H9 (cell line): Measurements from ENCODE around the gene TCF4. TPM values are rescaled to one million over a fixed set of nuclear protein-coding genes. Genes with fewer than 3 reads are reported as not detected.

Experiments
- DNase-seq: peaks from one replicate; pipeline ENCODE4 v3.0.0-alpha.2; 2017
- H2AFZ ChIP-seq: one replicate; pipeline ENCODE4 v1.6.1; 2013; ENCODE audit warnings: mild to moderate bottlenecking, low read length, control low read depth, moderate library complexity
- H2AK5ac ChIP-seq: 2 replicates; pipeline ENCODE4 v1.6.1; 2013; ENCODE audit warnings: low read length, control low read depth, mixed read lengths; ENCODE audit not compliant: insufficient read length
- H2BK120ac ChIP-seq: one replicate; pipeline ENCODE4 v1.6.1; 2013; ENCODE audit warnings: low read depth, mild to moderate bottlenecking, low read length, control low read depth, inconsistent platforms; ENCODE audit not compliant: poor library complexity, severe bottlenecking
- H2BK12ac ChIP-seq: 2 replicates; pipeline ENCODE4 v1.6.1; 2013; ENCODE audit warnings: low read length, control low read depth, mixed read lengths, low read depth; ENCODE audit not compliant: insufficient read length
- H2BK15ac ChIP-seq: 2 replicates; pipeline ENCODE4 v1.6.1; 2013; ENCODE audit warnings: low read depth, low read length, control low read depth
- H2BK20ac ChIP-seq: one replicate; pipeline ENCODE4 v1.6.1; 2013; ENCODE audit warnings: low read depth, mild to moderate bottlenecking, low read length, control low read depth, inconsistent platforms; ENCODE audit not compliant: poor library complexity, severe bottlenecking
- H2BK5ac ChIP-seq: 2 replicates; pipeline ENCODE4 v1.6.1; 2013; ENCODE audit warnings: low read length, control low read depth, mixed read lengths; ENCODE audit not compliant: insufficient read length
- H3K14ac ChIP-seq: 2 replicates; pipeline ENCODE4 v1.6.1; 2013; ENCODE audit warnings: low read length, control low read depth; ENCODE audit not compliant: insufficient read depth
- H3K18ac ChIP-seq: 2 replicates; pipeline ENCODE4 v1.6.1; 2013; ENCODE audit warnings: low read depth, mild to moderate bottlenecking, mixed read lengths, low read length, control low read depth; ENCODE audit not compliant: insufficient read length
- H3K23ac ChIP-seq: 2 replicates; pipeline ENCODE4 v1.6.1; 2013; ENCODE audit warnings: low read length, control low read depth, mixed read lengths, low read depth; ENCODE audit not compliant: insufficient read length
- H3K23me2 ChIP-seq: 2 replicates; pipeline ENCODE4 v1.6.1; 2013; ENCODE audit warnings: low read depth, mild to moderate bottlenecking, mixed read lengths, low read length, control low read depth; ENCODE audit not compliant: insufficient read length, poor library complexity, severe bottlenecking
- H3K27ac ChIP-seq: 2 replicates; pipeline ENCODE4 v1.5.1; 2013; ENCODE audit warnings: low read length, control low read depth, mixed read lengths, low read depth; ENCODE audit not compliant: insufficient read length
- H3K27me3 ChIP-seq: 2 replicates; pipeline ENCODE4 v1.6.1; 2013; ENCODE audit warnings: low read length, control low read depth, inconsistent platforms; ENCODE audit not compliant: insufficient read depth
- H3K4ac ChIP-seq: 2 replicates; pipeline ENCODE4 v1.6.1; 2013; ENCODE audit warnings: low read depth, mild to moderate bottlenecking, control low read depth, inconsistent platforms, low read length, moderate library complexity
- H3K4me1 ChIP-seq: 2 replicates; pipeline ENCODE4 v1.6.1; 2013; ENCODE audit warnings: low read length, control low read depth, inconsistent platforms; ENCODE audit not compliant: insufficient read depth
- H3K4me2 ChIP-seq: 2 replicates; pipeline ENCODE4 v1.6.1; 2013; ENCODE audit warnings: low read length, control low read depth, mixed read lengths; ENCODE audit not compliant: insufficient read length, insufficient read depth
- H3K56ac ChIP-seq: 2 replicates; pipeline ENCODE4 v1.6.1; 2013; ENCODE audit warnings: low read depth, mild to moderate bottlenecking, mixed read lengths, low read length, control low read depth; ENCODE audit not compliant: insufficient read length
- H3K79me1 ChIP-seq: 2 replicates; pipeline ENCODE4 v1.6.1; 2013; ENCODE audit warnings: low read depth, mild to moderate bottlenecking, moderate library complexity, low read length, control low read depth, inconsistent platforms; ENCODE audit not compliant: insufficient read depth, poor library complexity, severe bottlenecking
- H3K79me2 ChIP-seq: 2 replicates; pipeline ENCODE4 v1.6.1; 2013; ENCODE audit warnings: low read length, control low read depth, inconsistent platforms; ENCODE audit not compliant: insufficient read depth
- H3K9ac ChIP-seq: 2 replicates; pipeline ENCODE4 v1.6.1; 2013; ENCODE audit warnings: low read length, control low read depth, mixed read lengths; ENCODE audit not compliant: insufficient read length; ENCODE audit errors: extremely low read depth
- H3K9me3 ChIP-seq: one replicate; pipeline ENCODE4 v1.6.1; 2013; ENCODE audit warnings: low read depth, low read length, inconsistent platforms; ENCODE audit not compliant: control insufficient read depth
- H3T11ph ChIP-seq: one replicate; pipeline ENCODE4 v1.6.1; 2013; ENCODE audit warnings: mild to moderate bottlenecking, low read length, control low read depth, inconsistent platforms
- H4K20me1 ChIP-seq: one replicate; pipeline ENCODE4 v1.6.1; 2013; ENCODE audit not compliant: control insufficient read depth, insufficient read length, insufficient read depth
- H4K5ac ChIP-seq: 2 replicates; pipeline ENCODE4 v1.6.1; 2013; ENCODE audit warnings: low read depth, mild to moderate bottlenecking, mixed read lengths, low read length, control low read depth; ENCODE audit not compliant: insufficient read length
- H4K8ac ChIP-seq: replicated peaks from 2 replicates; pipeline ENCODE4 v1.6.1; 2013; ENCODE audit warnings: low read length, control low read depth, mixed read lengths, low read depth; ENCODE audit not compliant: insufficient read length
- H4K91ac ChIP-seq: 2 replicates; pipeline ENCODE4 v1.6.1; 2013; ENCODE audit warnings: low read depth, mild to moderate bottlenecking, moderate library complexity, mixed read lengths, low read length, control low read depth; ENCODE audit not compliant: insufficient read length
- H3K27ac Mint-ChIP-seq, 3 experiments: 2 replicates in 2 of 3; 3 replicates in 1 of 3; pipeline ENCODE4 v1.8.0; 2020 to 2021; ENCODE audit warnings: mixed read lengths in 3 of 3, mild to moderate bottlenecking in 1 of 3, moderate library complexity in 1 of 3
- H3K27me3 Mint-ChIP-seq: 2 replicates; pipeline ENCODE4 v1.8.0; 2021; ENCODE audit warnings: low read depth, mild to moderate bottlenecking, moderate library complexity, mixed read lengths
- H3K36me3 Mint-ChIP-seq, 3 experiments: 2 replicates in 2 of 3; 3 replicates in 1 of 3; pipeline ENCODE4 v1.8.0; 2020 to 2021; ENCODE audit warnings: low read depth in 3 of 3, mixed read lengths in 3 of 3; ENCODE audit not compliant: insufficient read depth in 1 of 3
- H3K4me1 Mint-ChIP-seq, 2 experiments: 2 replicates each; pipeline ENCODE4 v1.8.0; 2020; ENCODE audit warnings: mixed read lengths in 2 of 2
- H3K4me3 Mint-ChIP-seq, 2 experiments: 2 replicates in 1 of 2; 3 replicates in 1 of 2; pipeline ENCODE4 v1.8.0; 2020 to 2021; ENCODE audit warnings: mild to moderate bottlenecking in 2 of 2, mixed read lengths in 2 of 2, moderate library complexity in 1 of 2
- H3K9me3 Mint-ChIP-seq, 2 experiments: 2 replicates in 1 of 2; 3 replicates in 1 of 2; pipeline ENCODE4 v1.8.0; 2020; ENCODE audit warnings: mild to moderate bottlenecking in 2 of 2, mixed read lengths in 2 of 2, moderate library complexity in 1 of 2
- WGBS: extraction: QIAGEN DNeasy Blood & Tissue Kit; methylation state at CpG from one replicate; pipeline ENCODE4 v1.1.7; 2013; ENCODE audit warnings: missing lambda C conversion rate, low lambda C conversion rate, mixed read lengths; ENCODE audit not compliant: insufficient read length; ENCODE audit errors: extremely low coverage; 5-methylcytosine and 5-hydroxymethylcytosine counted together
- total RNA-seq: library from RNA; stranded (reverse); gene quantifications from 2 replicates; pipeline ENCODE4 v1.2.1, GENCODE V29; 2021
- TF ChIP-seq, protein P1 (sequence below): fragments of 200-600 bp; sonication (generic); conservative IDR thresholded peaks from 3 replicates; pipeline ENCODE4 v1.8.0; 2021; ENCODE audit warnings: antibody characterized with exemption, mild to moderate bottlenecking

Gene TCF4
- total RNA-seq, 1 experiment from 2014 or later = 99.4 TPM

DNA sequence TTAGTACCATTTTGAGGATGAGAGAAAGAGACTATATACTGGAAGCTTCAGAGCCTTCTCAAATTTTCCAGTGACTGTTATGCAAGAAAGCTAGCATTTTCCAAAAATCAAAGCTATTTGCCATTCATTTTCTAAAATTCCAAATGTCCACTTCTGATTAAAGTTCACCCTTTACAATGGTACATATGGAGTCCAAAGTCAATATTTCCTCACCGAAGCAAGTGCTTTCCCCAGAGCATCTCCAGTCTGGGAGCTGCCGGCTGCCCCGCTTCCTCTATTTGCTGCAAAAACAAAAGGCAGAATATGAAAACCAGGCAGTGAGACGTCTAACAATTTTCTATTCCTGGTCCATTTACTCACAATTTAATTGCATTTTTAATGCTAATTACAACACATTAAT, 326.7 kb downstream of the TCF4 start:
- no peaks in the 10 kb centered on the region for H3K23me2 ChIP-seq
- no peak overlapping the region for H2AK5ac ChIP-seq
- no peaks in the 10 kb centered on the region for H3K27me3 ChIP-seq
- H3K79me2 ChIP-seq = no peaks in the 10 kb centered on the region
- H4K8ac ChIP-seq = no peak overlapping the region
- H4K91ac ChIP-seq = no peak overlapping the region
- no peaks in the 10 kb centered on the region for H4K20me1 ChIP-seq
- TF ChIP-seq, protein P1, sequence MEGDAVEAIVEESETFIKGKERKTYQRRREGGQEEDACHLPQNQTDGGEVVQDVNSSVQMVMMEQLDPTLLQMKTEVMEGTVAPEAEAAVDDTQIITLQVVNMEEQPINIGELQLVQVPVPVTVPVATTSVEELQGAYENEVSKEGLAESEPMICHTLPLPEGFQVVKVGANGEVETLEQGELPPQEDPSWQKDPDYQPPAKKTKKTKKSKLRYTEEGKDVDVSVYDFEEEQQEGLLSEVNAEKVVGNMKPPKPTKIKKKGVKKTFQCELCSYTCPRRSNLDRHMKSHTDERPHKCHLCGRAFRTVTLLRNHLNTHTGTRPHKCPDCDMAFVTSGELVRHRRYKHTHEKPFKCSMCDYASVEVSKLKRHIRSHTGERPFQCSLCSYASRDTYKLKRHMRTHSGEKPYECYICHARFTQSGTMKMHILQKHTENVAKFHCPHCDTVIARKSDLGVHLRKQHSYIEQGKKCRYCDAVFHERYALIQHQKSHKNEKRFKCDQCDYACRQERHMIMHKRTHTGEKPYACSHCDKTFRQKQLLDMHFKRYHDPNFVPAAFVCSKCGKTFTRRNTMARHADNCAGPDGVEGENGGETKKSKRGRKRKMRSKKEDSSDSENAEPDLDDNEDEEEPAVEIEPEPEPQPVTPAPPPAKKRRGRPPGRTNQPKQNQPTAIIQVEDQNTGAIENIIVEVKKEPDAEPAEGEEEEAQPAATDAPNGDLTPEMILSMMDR = no peak
- H3K27ac ChIP-seq = no peak overlapping the region
- no peaks in the 10 kb centered on the region for H3K9me3 ChIP-seq
- H3K4me3 Mint-ChIP-seq = no peak overlapping the region
- WGBS = no CpG with 5 or more reads among the region's 4 CpGs
- H2BK120ac ChIP-seq = no peak overlapping the region
- no peaks in the 10 kb centered on the region for H3K27me3 Mint-ChIP-seq
- H3K23ac ChIP-seq = no peak overlapping the region
- no peak overlapping the region for H3K27ac Mint-ChIP-seq
- no peak overlapping the region for H4K5ac ChIP-seq
- no peak for DNase-seq
- no peak overlapping the region for H3K14ac ChIP-seq
- H3K4me1 Mint-ChIP-seq = peaks cover 31 to 36% of the 10 kb centered on the region in 2 experiments
- H2AFZ ChIP-seq = no peak overlapping the region
- no peak overlapping the region for H2BK20ac ChIP-seq
- H3K4ac ChIP-seq = no peak overlapping the region
- no peak overlapping the region for H3K56ac ChIP-seq
- H3K4me2 ChIP-seq = no peak overlapping the region
- H2BK15ac ChIP-seq = no peak overlapping the region
- no peak overlapping the region for H3K18ac ChIP-seq
- H3K4me1 ChIP-seq = peaks cover 4% of the 10 kb centered on the region; the same call in 1 of the 2 replicates
- no peaks in the 10 kb centered on the region for H3K9me3 Mint-ChIP-seq
- H3K9ac ChIP-seq = no peak overlapping the region
- H3K79me1 ChIP-seq = no peaks in the 10 kb centered on the region
- H2BK12ac ChIP-seq = no peak overlapping the region
- H3K36me3 Mint-ChIP-seq = peaks cover 5 to 33% (median 31%) of the 10 kb centered on the region in 3 experiments; a peak in 6 of 7 replicates
- H2BK5ac ChIP-seq = no peak overlapping the region
- H3T11ph ChIP-seq = no peak overlapping the region
